SH-SY5Y (cell line): Measurements from ENCODE around the gene TANGO6.

ENCODE experiments used
- GATA2 ChIP-seq: IDR thresholded peaks from 2 replicates; pipeline ENCODE4 v1.6.1; 2011; ENCODE audit warnings: mild to moderate bottlenecking, low read depth, low read length
- GATA3 ChIP-seq: IDR thresholded peaks from 2 replicates; pipeline ENCODE4 v1.6.1; 2011; ENCODE audit warnings: low read depth, mild to moderate bottlenecking, low read length, moderate library complexity

- TF ChIP-seq GATA3 (no peak), GATA2 (no peak)
These were observed 40.4 kb downstream of the TANGO6 start for GRCh38 chr16:68883685-68884084.
